ENCODE results near the gene F13A1.

DNA sequence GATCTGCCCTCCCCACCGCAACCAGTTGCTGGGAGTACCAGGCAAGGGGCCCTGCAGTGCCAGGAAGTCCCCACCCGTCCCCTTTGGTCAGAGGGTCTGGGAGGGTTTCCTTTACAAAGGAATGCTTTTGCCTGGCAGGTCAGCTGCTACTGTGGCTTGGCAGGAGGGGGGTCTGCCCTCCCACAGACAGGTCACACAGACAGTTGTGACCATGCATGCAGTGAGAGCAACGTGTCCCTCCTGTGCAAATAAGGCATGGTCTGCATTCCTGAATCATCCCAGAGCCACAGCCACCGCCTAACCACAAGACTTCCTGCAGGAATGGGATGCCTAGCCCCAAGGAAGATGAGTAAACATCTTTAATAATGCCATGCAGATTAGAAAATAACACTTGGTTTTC lies 439 bp upstream of the F13A1 start:
- no peak for TF ChIP-seq POLR2A (IDR thresholded peaks at IDR 0.05; ENCODE audit: low read length)
- no peak for TF ChIP-seq GATA1 (IDR thresholded peaks at IDR 0.05; ENCODE audit: low read depth, low read length)
